SH-SY5Y (cell line): ENCODE results near the gene CNOT10.

Experiments used
- GATA2 ChIP-seq: IDR thresholded peaks from 2 replicates; pipeline ENCODE4 v1.6.1; 2011; ENCODE audit warnings: mild to moderate bottlenecking, low read depth, low read length
- GATA3 ChIP-seq: IDR thresholded peaks from 2 replicates; pipeline ENCODE4 v1.6.1; 2011; ENCODE audit warnings: low read depth, mild to moderate bottlenecking, low read length, moderate library complexity

- TF ChIP-seq GATA2 (no peak), GATA3 (no peak)
Measured at GRCh38 chr3:32734756-32735155, 49.8 kb downstream of the CNOT10 start.
